ENCODE data around the gene VSTM2L. TPM values are rescaled to one million over a fixed set of nuclear protein-coding genes. Genes with fewer than 3 reads are reported as not detected.

The VSTM2L gene
- total and polyA plus RNA-seq, 2 donors (not counting 3 experiments of a cell fraction or from before 2014, with no cell fraction given), result 0.18 TPM; not detected in 1

DNA sequence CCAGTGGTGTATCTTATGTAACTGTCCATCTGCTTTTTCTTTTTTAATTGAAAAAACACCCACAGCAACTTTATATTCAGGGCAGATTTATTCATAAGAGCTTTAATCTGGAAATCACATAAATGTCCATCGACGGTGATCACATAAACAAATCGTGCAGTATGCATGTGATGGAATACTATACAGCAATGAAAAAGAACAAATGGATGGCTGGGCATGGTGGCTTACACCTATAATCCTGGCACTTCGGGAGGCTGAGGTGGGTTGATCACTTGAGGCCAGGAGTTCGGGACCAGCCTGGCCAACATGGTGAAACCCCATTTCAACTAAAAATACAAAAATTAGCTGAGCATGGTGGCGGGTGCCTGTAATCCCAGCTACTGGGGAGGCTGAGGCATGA, 39.1 kb downstream of the VSTM2L start:
- H3K27me3 ChIP-seq (ENCODE audit: control insufficient read depth in 2 of 2, insufficient read depth in 2 of 2, low read length in 2 of 2), result no peaks in the 10 kb centered on the region
- no peak overlapping the region for H3K4me2 ChIP-seq (ENCODE audit: insufficient read depth, low read length)
- H3K9me3 ChIP-seq (replicated peaks; ENCODE audit: control insufficient read depth, insufficient read depth, low read length), result no peaks in the 10 kb centered on the region
- ChIA-PET CTCF (interaction anchor here (1.0 to 1.6 kb wide), 4 partner anchors 50 to 380 kb away, joined by 3 to 8 read pairs (median 3); no protein-coding TSS in a partner anchor), POLR2A (interaction anchor here (0.7 kb wide), 1 partner anchor 113 kb away, joined by 4 read pairs; no protein-coding TSS in a partner anchor)
- no peak overlapping the region for H3K4me3 ChIP-seq (replicated peaks in 1 of 3; ENCODE audit: insufficient read depth in 1 of 3, low read depth in 1 of 3, low read length in 3 of 3)
- no peak overlapping the region for H3K9ac ChIP-seq (replicated peaks; ENCODE audit: extremely low read depth, insufficient read depth, low read length)
- dilution Hi-C loops (cut with MboI; ENCODE audit: extremely low pct_ligation_motif_present, low sequenced_read_pairs), result no loop called here
- H3K4me1 ChIP-seq (ENCODE audit: control insufficient read depth, extremely low read depth, insufficient read depth, low read length), result no peaks in the 10 kb centered on the region
- H3K9me1 ChIP-seq (replicated peaks; ENCODE audit: control insufficient read depth, extremely low read depth, insufficient read depth, low read length), result no peaks in the 10 kb centered on the region
- no peak for FAIRE-seq
- H2AFZ ChIP-seq (ENCODE audit: low read depth, low read length), result no peak overlapping the region
- H3K36me3 ChIP-seq (ENCODE audit: control insufficient read depth in 2 of 2, extremely low read depth in 1 of 2, insufficient read depth in 2 of 2, low read length in 2 of 2), result no peaks in the 10 kb centered on the region
- no peaks in the 10 kb centered on the region for H3K79me2 ChIP-seq (ENCODE audit: control insufficient read depth, insufficient read depth, low read length)
- no TSS peak for BruUV-seq (replicated peaks)
- intact Hi-C loops (cut with micrococcal nuclease), result no loop called here
- no peaks in the 10 kb centered on the region for H4K20me1 ChIP-seq (replicated peaks; ENCODE audit: control insufficient read depth, extremely low read depth, insufficient read depth, low read length)
- no peak overlapping the region for H3K27ac ChIP-seq (ENCODE audit: insufficient read depth, low read depth, low read length)
- no peak for DNase-seq (ENCODE audit: low read depth, low spot score)
- TF ChIP-seq JUN (IDR thresholded peaks at IDR 0.05; ENCODE audit: borderline replicate concordance, insufficient read depth, insufficient read length, low read depth), result no peak

DNA sequence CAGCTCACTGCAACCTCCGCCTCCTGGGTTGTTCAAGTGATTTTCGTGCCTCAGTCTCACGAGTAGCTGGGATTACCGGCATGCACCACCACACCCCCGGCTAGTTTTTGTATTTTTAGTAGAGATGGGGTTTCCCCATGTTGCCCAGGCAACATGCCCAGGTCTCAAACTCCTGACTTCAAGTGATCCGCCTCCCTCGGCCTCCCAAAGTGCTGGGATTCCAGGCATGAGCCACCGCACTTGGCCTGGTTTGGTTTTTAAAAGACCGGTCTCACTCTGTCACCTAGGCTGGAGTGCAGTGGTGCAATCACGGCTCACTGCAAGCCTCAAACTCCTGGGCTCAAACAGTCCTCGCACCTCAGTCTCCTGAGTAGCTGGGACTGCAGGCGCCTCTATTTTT, 40.1 kb downstream of the VSTM2L start:
- TF ChIP-seq, protein P1, sequence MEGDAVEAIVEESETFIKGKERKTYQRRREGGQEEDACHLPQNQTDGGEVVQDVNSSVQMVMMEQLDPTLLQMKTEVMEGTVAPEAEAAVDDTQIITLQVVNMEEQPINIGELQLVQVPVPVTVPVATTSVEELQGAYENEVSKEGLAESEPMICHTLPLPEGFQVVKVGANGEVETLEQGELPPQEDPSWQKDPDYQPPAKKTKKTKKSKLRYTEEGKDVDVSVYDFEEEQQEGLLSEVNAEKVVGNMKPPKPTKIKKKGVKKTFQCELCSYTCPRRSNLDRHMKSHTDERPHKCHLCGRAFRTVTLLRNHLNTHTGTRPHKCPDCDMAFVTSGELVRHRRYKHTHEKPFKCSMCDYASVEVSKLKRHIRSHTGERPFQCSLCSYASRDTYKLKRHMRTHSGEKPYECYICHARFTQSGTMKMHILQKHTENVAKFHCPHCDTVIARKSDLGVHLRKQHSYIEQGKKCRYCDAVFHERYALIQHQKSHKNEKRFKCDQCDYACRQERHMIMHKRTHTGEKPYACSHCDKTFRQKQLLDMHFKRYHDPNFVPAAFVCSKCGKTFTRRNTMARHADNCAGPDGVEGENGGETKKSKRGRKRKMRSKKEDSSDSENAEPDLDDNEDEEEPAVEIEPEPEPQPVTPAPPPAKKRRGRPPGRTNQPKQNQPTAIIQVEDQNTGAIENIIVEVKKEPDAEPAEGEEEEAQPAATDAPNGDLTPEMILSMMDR (IDR thresholded peaks at IDR 0.05; ENCODE audit: extremely low read depth in 1 of 2, insufficient read depth in 1 of 2, low read depth in 1 of 2, low read length in 2 of 2), result no peak
- TF ChIP-seq JUN (IDR thresholded peaks at IDR 0.05; ENCODE audit: borderline replicate concordance, insufficient read depth, insufficient read length, low read depth) (no peak), FOS (IDR thresholded peaks at IDR 0.05; ENCODE audit: borderline replicate concordance, insufficient read depth, low read length) (no peak), EZH2 (IDR thresholded peaks at IDR 0.05; ENCODE audit: borderline replicate concordance, low read depth, low read length, severe bottlenecking) (no peak), GATA2 (IDR thresholded peaks at IDR 0.05; ENCODE audit: insufficient read depth, insufficient read length, low read depth, low read length) (no peak)
- no peak overlapping the region for H3K27ac ChIP-seq (ENCODE audit: insufficient read depth, low read depth, low read length)
- dilution Hi-C loops (cut with MboI; ENCODE audit: extremely low pct_ligation_motif_present, low sequenced_read_pairs), result no loop called here
- no peak overlapping the region for H3K9ac ChIP-seq (replicated peaks; ENCODE audit: extremely low read depth, insufficient read depth, low read length)
- no peak overlapping the region for H3K4me2 ChIP-seq (ENCODE audit: insufficient read depth, low read length)
- H3K79me2 ChIP-seq (ENCODE audit: control insufficient read depth, insufficient read depth, low read length), result no peaks in the 10 kb centered on the region
- no peaks in the 10 kb centered on the region for H4K20me1 ChIP-seq (replicated peaks; ENCODE audit: control insufficient read depth, extremely low read depth, insufficient read depth, low read length)
- no peaks in the 10 kb centered on the region for H3K9me3 ChIP-seq (replicated peaks; ENCODE audit: control insufficient read depth, insufficient read depth, low read length)
- POLR2A ChIA-PET, result interaction anchor here (0.6 kb wide), 1 partner anchor 110 kb away, joined by 5 read pairs; no protein-coding TSS in a partner anchor
- peaks cover 0 to 2% of the 10 kb centered on the region in 2 experiments for H3K27me3 ChIP-seq (ENCODE audit: control insufficient read depth in 2 of 2, insufficient read depth in 2 of 2, low read length in 2 of 2)
- H3K4me3 ChIP-seq (replicated peaks in 1 of 3; ENCODE audit: insufficient read depth in 1 of 3, low read depth in 1 of 3, low read length in 3 of 3), result no peak overlapping the region
- no peaks in the 10 kb centered on the region for H3K9me1 ChIP-seq (replicated peaks; ENCODE audit: control insufficient read depth, extremely low read depth, insufficient read depth, low read length)
- CTCF ChIA-PET, result interaction anchor here (1.6 kb wide), 1 partner anchor 278 kb away, joined by 8 read pairs; no protein-coding TSS in a partner anchor
- H3K36me3 ChIP-seq (ENCODE audit: control insufficient read depth in 2 of 2, extremely low read depth in 1 of 2, insufficient read depth in 2 of 2, low read length in 2 of 2), result no peaks in the 10 kb centered on the region
- BruUV-seq (replicated peaks), result no TSS peak
- no peak for FAIRE-seq
- no peaks in the 10 kb centered on the region for H3K4me1 ChIP-seq (ENCODE audit: control insufficient read depth, extremely low read depth, insufficient read depth, low read length)
- intact Hi-C loops (cut with micrococcal nuclease), result no loop called here
- DNase-seq (ENCODE audit: low read depth, low spot score), result no peak
- H2AFZ ChIP-seq (ENCODE audit: low read depth, low read length), result no peak overlapping the region
